ENCODE measurements around the gene SOSTDC1.
"Not testable (repeated sequence)": the region's sequence is repeated elsewhere in the genome, so short reads cannot be mapped to it uniquely, and the experiment has no call there.

SOSTDC1 gene, protein sequence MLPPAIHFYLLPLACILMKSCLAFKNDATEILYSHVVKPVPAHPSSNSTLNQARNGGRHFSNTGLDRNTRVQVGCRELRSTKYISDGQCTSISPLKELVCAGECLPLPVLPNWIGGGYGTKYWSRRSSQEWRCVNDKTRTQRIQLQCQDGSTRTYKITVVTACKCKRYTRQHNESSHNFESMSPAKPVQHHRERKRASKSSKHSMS

DNA sequence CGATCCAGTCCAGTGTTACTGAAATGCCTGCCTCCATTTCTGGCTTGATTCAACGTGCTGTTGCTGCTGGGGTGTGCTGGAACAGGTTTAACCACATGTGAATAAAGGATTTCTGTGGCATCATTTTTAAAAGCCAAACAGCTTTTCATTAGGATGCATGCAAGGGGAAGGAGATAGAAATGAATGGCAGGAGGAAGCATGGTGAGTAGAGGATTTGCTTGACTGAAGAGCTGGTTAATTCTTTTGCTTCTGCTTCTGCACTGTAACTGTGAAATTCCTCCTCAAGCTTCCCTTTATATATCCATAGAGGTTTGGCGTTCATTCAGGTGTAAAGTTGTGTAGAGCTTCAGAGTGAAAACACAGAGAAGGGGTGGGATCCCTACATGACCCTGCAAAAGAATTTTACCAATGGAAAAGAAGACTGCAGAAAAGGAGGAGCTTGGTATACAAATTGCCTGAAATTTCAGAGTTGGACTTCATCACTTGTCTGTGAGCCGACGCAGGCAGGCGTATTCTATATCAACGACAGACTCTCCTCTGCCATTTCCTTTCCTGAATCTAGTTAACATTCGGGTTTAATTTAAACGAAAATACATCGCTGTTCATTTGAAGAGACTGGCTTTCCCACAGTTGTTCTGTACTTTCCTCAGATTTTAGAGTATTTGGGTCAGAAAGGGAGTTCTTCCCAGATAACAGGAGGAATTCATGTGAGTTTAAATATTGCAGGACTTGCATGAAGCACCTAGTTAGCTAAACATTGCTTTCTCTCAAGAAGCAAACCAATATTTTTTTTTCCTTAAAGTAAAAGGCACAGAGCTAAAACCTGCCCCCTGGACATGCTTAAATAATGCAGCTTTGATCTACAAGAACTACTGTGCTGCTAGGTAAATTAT is at the start of gene SOSTDC1:
TSS of gene SOSTDC1 (minus strand) at position 270 of the 893 bp plus-strand sequence. CDS start at position 200, 70 bp downstream.
- no peak for DNase-seq

DNA sequence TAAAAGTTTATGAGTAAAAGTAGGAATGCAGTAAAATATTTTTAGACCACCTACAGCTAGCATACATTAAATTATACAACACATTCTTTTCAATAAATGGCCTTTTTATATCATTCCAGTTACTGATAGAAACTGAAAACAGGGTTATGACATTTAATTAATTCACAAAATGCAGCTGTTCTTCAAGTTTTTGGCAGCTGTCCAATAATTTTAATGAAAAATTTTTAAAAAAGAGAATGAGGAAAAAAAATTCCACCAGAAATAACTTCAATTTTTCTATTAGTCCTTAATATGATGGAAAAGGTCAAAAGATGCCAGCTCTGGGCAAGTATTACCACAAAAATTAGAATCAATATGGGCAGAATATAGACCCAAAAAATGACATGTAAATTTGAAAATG is 49.2 kb upstream of the SOSTDC1 start:
- DNase-seq = no peak

DNA sequence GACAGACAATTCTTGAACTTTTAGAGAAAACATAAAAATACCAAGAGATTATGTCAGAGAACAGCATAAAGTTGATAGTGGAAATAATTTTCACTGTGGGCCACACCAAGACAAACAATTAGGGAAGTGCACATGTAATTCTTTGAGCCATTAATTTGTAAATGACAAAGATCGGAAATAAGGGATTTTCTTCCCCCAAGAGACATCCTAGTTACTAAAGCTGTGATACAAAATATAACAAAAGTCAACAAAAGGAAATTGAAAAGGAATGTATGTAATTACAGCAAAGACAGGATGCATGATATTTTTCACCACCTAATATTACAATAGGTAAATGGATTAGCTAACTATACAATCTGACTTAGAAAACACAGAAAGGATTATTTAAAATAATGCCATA is 48.7 kb upstream of the SOSTDC1 start:
- DNase-seq = no peak

DNA sequence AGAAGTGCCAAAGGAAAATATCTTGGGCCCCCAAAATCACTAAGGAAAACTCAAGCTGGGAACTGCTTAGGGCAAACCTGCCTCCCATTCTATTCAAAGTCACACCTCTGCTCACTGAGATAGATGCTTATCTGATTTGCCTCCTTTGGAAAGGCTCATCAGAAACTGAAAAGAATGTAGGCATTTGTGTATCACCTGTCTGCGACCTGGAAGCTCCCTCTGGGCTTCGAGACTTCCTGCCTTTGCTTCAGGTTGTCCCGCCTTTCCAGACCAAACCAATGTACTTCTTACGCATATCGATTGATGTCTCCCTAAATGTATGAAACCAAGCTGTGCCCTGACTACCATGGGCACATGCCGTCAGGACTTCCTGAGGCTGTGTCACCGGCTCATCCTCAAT is 46.6 kb upstream of the SOSTDC1 start:
- no peak for DNase-seq

GRCh38 chr7:16511314-16511713 is 45.8 kb upstream of the SOSTDC1 start:
- DNase-seq = no peak

- no peak for DNase-seq
Measured at GRCh38 chr7:16509829-16510228, 44.3 kb upstream of the SOSTDC1 start.

DNA sequence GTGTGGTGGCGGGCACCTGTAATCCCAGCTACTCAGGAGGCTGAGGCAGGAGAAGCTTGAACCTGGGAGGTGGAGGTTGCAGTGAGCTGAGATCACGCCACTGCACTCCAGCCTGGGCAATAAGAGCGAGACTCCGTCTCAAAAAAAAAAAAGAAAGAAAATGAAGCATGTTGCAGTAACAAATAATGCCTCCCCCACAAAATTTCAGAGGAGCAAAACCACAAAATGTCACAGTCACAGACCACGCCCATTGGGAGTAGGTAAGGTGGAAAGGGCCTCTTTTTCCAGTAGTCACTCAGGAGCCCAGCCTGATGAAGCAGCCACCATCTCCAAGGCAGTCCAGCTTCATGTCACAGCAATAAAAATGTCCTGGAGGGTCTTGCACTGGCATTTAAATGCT is 40.9 kb upstream of the SOSTDC1 start:
- not testable (repeated sequence) for DNase-seq

- no peak for DNase-seq
Measured at GRCh38 chr7:16504019-16504418, 38.5 kb upstream of the SOSTDC1 start.

DNA sequence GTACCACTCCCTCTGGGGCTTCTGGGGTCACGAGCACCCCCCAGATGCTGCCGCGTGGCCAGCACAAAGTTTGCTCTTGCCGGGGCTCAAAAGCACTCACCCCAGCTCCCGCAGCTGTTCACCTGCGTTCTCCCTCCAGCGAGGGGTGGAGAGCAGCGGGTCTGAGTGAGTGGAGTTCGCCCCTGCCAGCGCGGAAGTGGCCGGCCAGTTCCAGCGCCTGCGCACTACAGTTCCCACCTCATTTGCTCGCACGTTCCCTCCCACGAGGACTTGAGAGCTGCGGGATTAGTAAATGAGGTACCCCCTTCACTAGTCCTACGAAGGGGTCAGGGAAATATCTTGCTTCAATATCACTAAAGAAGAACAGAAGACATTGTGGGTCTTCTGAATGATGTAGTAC is 36.8 kb upstream of the SOSTDC1 start:
- DNase-seq = no peak

GRCh38 chr7:16498122-16498521 is 32.6 kb upstream of the SOSTDC1 start:
- no peak for DNase-seq

DNA sequence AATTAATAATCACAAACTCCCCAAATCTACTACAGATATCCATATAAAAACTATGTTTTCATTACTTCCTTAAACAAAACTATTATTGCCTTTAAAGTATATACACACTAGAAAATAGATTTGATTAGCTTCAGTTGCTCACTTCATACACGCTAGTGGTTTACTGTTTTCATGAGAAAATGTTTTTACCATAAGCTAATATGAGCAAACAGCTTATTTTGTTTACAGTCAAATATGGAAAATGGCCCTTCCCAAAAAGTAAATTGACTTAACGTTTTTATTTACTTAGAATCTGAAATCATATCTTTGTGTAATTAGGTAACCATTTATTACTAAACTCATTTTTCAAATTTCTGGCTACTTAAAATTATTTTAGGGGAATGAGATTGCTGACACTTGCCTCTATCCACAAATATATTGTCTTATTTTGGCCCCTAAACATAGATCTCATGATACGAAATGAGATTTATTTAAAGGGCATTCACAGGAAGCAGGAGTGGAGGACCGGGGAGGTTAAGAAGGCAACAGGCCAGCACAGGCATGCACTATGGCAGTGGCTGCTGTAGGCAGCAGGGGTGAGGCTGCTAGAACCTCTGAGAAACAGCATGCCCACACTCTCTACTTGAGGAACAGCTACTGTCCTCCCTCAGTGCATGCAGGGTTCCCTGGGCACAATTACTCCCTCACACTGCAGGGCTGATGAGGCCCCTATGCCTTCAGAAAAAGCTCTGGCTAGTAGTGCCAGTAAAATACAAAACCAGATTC is 29.6 kb upstream of the SOSTDC1 start:
- no peak for DNase-seq

GRCh38 chr7:16494551-16494950 is 29.0 kb upstream of the SOSTDC1 start:
- DNase-seq = no peak

GRCh38 chr7:16493266-16493665 is 27.7 kb upstream of the SOSTDC1 start:
- no peak for DNase-seq

- no peak for DNase-seq
Measured at GRCh38 chr7:16492513-16493062, 27.1 kb upstream of the SOSTDC1 start.

DNA sequence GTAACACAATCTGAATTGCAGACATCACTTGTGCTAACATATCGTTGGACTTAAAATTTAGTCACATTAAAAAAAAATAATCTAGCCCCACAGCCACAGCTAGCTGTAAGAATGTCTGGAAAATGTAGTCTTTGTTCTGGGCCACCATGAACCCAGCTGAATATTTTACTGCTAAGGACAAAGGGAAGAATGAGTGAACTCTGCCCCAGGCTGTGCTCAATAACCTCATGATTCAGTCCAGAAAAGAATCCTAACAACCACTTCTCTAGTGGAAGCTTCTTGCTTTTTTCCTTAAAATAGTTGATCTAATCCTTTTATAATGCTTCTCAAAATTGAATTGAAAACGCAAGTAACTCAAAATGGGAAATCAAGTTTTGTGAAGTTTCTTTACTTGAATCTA is 25.6 kb upstream of the SOSTDC1 start:
- DNase-seq = no peak

GRCh38 chr7:16484453-16485158 is 19.1 kb upstream of the SOSTDC1 start:
- DNase-seq = no peak

DNA sequence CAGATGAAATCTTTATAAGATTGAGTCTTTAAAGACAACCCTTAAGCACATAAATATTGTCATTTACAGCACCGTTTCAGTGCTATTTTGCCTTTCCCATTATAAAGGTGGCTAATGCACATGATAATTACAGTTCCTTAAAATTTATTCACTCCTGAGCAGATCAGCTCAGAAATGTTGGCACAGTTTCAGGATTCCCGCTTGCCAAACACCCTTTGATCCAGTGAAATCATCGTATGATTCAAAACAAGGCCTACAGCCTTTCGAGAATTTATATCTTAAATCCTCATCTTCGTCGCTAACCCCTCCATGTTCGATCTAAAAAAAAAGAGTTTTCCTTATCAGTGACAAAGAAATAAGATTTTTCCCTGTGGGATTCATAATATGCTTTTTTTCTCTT is 14.1 kb upstream of the SOSTDC1 start:
- no peak for DNase-seq

DNA sequence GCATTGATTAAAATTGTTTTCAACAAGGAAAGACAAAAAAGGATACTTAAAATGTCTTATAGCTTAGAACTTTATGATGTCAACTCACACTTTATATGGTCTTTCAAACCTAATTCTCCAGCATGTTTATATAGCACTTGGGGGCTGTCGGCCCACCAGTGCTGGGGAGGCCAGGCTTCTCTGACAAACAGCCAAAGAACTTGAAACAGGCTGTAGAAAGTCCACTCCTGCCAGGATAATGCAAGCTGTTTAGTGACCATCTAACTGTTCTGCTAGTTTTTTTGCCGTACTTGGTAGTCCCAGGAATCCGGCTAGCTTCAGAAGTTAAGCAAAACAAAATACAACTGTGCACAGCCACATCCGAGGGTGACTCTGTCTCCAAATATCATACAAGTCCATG is 13.6 kb upstream of the SOSTDC1 start:
- DNase-seq = no peak

- no peak for DNase-seq
Measured at GRCh38 chr7:16471933-16472332, 6.4 kb upstream of the SOSTDC1 start.

DNA sequence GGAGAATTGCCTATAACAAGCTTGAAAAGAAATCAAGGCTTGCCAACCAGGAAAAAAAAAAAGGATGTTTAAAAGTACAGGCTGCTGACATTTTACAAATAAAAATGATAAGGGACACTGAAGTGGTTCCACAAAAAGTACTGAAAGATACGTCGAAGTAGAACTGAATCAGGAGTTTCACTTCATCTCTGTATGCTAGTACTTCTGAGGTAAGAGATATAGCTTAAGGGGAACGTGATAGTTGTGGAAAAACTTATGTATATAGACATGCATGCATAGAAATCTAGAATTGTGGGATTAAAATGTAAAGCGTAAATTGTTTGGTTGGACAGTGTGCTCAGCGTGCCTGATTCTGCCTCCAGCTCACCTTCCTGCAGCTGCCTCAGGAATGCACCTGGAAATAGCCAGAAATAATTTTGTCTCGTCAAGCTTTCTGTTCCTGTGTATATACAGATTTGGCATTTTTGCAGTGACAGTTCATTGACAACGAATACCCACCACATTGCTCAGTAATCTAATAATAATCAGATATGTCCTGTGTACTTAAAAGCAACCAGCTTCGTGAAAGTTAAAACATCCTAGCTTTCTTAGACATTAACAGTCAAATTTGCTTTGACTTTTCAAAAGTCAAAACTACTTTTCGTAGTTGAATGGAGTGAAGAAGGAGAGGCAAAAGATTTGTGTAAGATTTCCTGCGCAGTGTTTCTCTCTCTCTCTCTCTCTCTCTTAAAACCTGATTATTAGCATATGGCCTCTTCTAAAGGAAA is 1.4 kb downstream of the SOSTDC1 start:
- DNase-seq = no peak

GRCh38 chr7:16463520-16463919 is 2.0 kb downstream of the SOSTDC1 start:
- no peak for DNase-seq

DNA sequence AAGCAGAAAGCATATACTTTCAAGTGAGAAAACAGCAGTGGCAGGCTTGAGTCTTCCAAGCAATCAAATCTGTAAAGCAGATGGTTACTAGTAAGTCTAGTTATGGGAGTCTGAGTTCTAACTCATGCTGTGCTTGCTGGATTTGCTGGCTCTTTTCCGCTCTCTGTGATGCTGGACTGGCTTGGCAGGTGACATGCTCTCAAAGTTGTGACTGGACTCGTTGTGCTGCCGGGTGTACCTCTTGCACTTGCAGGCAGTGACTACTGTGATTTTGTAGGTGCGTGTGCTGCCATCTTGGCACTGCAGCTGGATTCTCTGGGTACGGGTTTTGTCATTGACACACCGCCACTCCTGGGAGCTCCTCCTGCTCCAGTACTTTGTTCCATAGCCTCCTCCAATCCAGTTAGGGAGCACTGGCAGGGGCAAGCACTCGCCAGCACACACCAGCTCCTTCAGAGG is 3.1 kb downstream of the SOSTDC1 start:
- DNase-seq = no peak
